Ascending aorta (tissue), 2 donors: ENCODE results near the gene LHX3. TPM values are rescaled to one million over a fixed set of nuclear protein-coding genes. Genes with fewer than 3 reads are reported as not detected.

Source experiments
- DNase-seq, 2 donors: peaks; one replicate each; pipeline ENCODE4 v3.0.0-alpha.2; 2019; ENCODE audit warnings: low spot score in 2 of 2
- H3K27ac ChIP-seq, 2 donors: fragments of 200-600 bp; sonication (generic); one replicate each; pipeline ENCODE4 v1.5.1; 2016 to 2017; ENCODE audit warnings: mild to moderate bottlenecking in 1 of 2
- H3K27me3 ChIP-seq: fragments of 200-600 bp; sonication (generic); one replicate; pipeline ENCODE4 v1.5.1; 2017
- H3K36me3 ChIP-seq, 2 donors: fragments of 200-600 bp; sonication (generic); one replicate each; pipeline ENCODE4 v1.5.1; 2016
- H3K4me1 ChIP-seq, 2 donors: fragments of 200-600 bp; sonication (generic); one replicate each; pipeline ENCODE4 v1.5.1; 2016 to 2017; ENCODE audit warnings: mild to moderate bottlenecking in 1 of 2
- H3K4me3 ChIP-seq, 2 donors: fragments of 200-600 bp; sonication (generic); one replicate each; pipeline ENCODE4 v1.5.1; 2016 to 2017; ENCODE audit warnings: mild to moderate bottlenecking in 1 of 2
- H3K9me3 ChIP-seq, 2 donors: fragments of 200-600 bp; sonication (generic); one replicate each; pipeline ENCODE4 v1.5.1; 2016
- intact Hi-C: fragments of 100-400 bp; cut with DNase I; formaldehyde crosslinking; loops from one replicate; pipeline ENCODE4 v1.15.1; 2023
- total RNA-seq: library from RNA; depleted of rRNA; stranded (reverse); fragments of >200 nt; gene quantifications from one replicate; pipeline ENCODE4 v1.1.0, GENCODE V29; 2016
- TF ChIP-seq, protein P1 (sequence below), 3 experiments: fragments of 200-600 bp in 2 of 3; fragments of 450-650 bp in 1 of 3; sonication (generic) in 2 of 3; IDR thresholded peaks; one replicate each; pipeline ENCODE4 v1.5.1; 2016 to 2019; ENCODE audit warnings: antibody characterized with exemption in 3 of 3, mild to moderate bottlenecking in 1 of 3, moderate library complexity in 1 of 3

LHX3 gene
- total RNA-seq, 1 donor from 2014 or later, result not detected

GRCh38 chr9:136160995-136161610 is 43.8 kb downstream of the LHX3 start:
- Histone ChIP-seq H3K27ac (no peak overlapping the region), H3K9me3 (peaks cover 0 to 4% of the 10 kb centered on the region in 2 donors), H3K27me3 (no peaks in the 10 kb centered on the region), H3K4me3 (no peak overlapping the region), H3K4me1 (no peaks in the 10 kb centered on the region), H3K36me3 (no peaks in the 10 kb centered on the region)
- no peak for DNase-seq
- TF ChIP-seq, protein P1, sequence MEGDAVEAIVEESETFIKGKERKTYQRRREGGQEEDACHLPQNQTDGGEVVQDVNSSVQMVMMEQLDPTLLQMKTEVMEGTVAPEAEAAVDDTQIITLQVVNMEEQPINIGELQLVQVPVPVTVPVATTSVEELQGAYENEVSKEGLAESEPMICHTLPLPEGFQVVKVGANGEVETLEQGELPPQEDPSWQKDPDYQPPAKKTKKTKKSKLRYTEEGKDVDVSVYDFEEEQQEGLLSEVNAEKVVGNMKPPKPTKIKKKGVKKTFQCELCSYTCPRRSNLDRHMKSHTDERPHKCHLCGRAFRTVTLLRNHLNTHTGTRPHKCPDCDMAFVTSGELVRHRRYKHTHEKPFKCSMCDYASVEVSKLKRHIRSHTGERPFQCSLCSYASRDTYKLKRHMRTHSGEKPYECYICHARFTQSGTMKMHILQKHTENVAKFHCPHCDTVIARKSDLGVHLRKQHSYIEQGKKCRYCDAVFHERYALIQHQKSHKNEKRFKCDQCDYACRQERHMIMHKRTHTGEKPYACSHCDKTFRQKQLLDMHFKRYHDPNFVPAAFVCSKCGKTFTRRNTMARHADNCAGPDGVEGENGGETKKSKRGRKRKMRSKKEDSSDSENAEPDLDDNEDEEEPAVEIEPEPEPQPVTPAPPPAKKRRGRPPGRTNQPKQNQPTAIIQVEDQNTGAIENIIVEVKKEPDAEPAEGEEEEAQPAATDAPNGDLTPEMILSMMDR (IDR thresholded peaks at IDR 0.05), result no peak
- intact Hi-C loops, result no loop called here

GRCh38 chr9:136160381-136160841 is 44.5 kb downstream of the LHX3 start:
- Histone ChIP-seq H3K27ac (no peak overlapping the region), H3K4me1 (no peaks in the 10 kb centered on the region), H3K4me3 (no peak overlapping the region), H3K36me3 (no peaks in the 10 kb centered on the region), H3K9me3 (peaks cover 0 to 4% of the 10 kb centered on the region in 2 donors), H3K27me3 (no peaks in the 10 kb centered on the region)
- no peak for DNase-seq
- TF ChIP-seq, protein P1 (IDR thresholded peaks at IDR 0.05), result no peak
- intact Hi-C loops, result no loop called here

- Histone ChIP-seq H3K4me1 (no peaks in the 10 kb centered on the region), H3K27me3 (no peaks in the 10 kb centered on the region), H3K9me3 (peaks cover 0 to 4% of the 10 kb centered on the region in 2 donors), H3K4me3 (no peak overlapping the region), H3K36me3 (no peaks in the 10 kb centered on the region), H3K27ac (no peak overlapping the region)
- TF ChIP-seq, protein P1 (IDR thresholded peaks at IDR 0.05), result no peak
- intact Hi-C loops, result no loop called here
- DNase-seq, result no peak
Measured at GRCh38 chr9:136159851-136160250, 45.1 kb downstream of the LHX3 start.

DNA sequence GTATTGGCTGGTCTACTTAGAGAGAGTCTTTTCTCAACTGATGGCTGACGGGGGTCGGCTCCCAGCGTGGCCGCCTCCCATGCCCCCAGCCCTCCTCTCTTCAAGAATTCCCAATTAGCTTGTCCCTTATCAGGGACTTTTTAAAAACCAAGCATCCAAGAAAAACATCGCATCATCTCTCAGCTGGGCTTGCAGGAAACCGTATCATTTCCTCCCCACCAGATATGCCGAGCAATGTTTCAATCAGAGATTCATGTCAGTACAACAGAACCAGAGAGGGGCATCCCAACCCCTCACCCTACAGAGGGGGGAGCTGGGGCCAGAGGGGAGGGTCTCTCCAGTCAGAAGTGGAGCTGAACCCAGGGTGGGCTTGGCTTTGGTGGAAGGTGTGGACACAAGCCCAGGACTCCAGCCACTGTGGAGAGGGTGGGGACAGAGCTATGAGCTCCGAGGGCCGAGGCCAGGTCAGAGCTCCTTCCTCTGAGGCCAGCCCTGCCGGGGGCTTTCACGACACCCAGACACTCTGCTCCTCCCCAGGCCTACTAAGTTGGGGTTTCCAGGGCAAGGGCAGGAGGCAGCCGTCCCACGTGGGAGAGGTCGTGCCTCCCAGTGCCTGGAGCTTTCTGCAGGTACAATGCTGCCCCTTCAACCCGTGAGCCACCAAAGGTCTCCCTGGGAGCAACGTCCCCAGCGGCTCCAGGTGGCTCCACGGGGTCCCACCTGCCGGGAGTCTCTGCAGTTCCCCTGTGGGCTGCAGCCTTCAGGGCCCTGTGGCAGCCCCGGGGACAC is 47.3 kb downstream of the LHX3 start:
- intact Hi-C loops, result no loop called here
- H3K27ac ChIP-seq, result no peak overlapping the region
- H3K9me3 ChIP-seq, result no peaks in the 10 kb centered on the region
- H3K4me1 ChIP-seq, result no peaks in the 10 kb centered on the region
- H3K36me3 ChIP-seq, result no peaks in the 10 kb centered on the region
- no peak overlapping the region for H3K4me3 ChIP-seq
- TF ChIP-seq, protein P1 (IDR thresholded peaks at IDR 0.05), result no peak
- no peaks in the 10 kb centered on the region for H3K27me3 ChIP-seq
- DNase-seq, result no peak

DNA sequence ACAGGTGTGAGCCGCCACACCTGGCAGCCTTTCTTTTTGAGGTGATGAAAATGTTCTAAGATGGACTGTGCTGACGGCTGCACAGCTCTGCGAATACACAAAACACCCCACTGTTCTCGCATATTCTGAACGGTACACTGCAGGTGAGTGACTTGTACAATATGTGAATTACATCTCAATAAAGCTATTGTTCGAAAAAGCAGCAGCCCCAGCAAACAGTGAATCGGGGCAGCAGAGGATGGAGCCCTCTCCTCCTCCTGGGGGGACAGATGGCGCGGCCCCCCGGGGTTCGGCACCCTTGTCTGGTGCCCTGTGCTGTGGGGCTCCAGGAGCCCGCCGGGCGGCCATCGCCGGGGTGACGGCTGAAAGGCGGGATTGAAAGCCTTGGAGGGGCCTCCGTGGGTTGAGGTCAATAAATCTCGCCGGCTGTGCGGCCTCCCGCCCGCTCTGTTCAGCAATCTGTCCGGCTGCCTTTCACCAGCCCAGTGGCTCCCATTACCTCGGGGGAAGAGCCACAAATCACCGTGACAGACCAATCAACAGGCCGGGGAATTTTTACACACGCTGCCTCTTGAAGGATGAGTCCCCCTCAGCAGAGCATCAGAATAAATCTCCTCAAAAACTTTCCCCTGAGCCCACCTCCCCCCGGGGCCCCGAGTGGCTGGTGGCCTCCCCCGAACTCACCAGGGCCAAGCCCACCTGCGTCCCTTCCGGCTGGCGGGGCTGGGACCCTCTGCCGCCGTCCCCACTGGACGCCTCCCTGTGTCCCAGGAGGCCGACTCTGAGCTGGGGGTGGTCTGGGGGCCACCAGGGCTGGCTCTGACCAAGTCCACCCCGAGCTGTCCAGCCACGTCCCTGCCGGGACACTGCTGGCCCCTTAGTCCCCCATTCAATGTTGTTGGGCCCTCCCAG is 48.5 kb downstream of the LHX3 start:
- no peak overlapping the region for H3K4me3 ChIP-seq
- TF ChIP-seq, protein P1 (IDR thresholded peaks at IDR 0.05), result no peak
- no peak for DNase-seq
- H3K4me1 ChIP-seq, result no peaks in the 10 kb centered on the region
- no peak overlapping the region for H3K27ac ChIP-seq
- H3K36me3 ChIP-seq, result no peaks in the 10 kb centered on the region
- H3K27me3 ChIP-seq, result no peaks in the 10 kb centered on the region
- intact Hi-C loops, result no loop called here
- no peaks in the 10 kb centered on the region for H3K9me3 ChIP-seq
